Stimulated activated CD4-positive, alpha-beta T cell treated with anti-CD3 and anti-CD28 coated beads, Interleukin-12 subunit alpha, Interleukin-12 subunit beta, amount 100 ng/mL, for 4 hours (primary cell): ENCODE results near the gene SFT2D1.
"Not testable (repeated sequence)": the region's sequence is repeated elsewhere in the genome, so short reads cannot be mapped to it uniquely, and the experiment has no call there.

ENCODE experiments used
- DNase-seq: peaks from one replicate; pipeline ENCODE4 v3.0.0-alpha.2; 2020

The SFT2D1 gene

GRCh38 chr6:166362427-166362826 is 20.1 kb upstream of the SFT2D1 start:
- DNase-seq, result not testable (repeated sequence)

- no peak for DNase-seq
Observed at GRCh38 chr6:166361077-166361429, 18.7 kb upstream of the SFT2D1 start.

- no peak for DNase-seq
Observed at GRCh38 chr6:166360243-166361076, 18.1 kb upstream of the SFT2D1 start.

GRCh38 chr6:166355552-166355951 is 13.2 kb upstream of the SFT2D1 start:
- DNase-seq, result no peak

GRCh38 chr6:166354965-166355364 is 12.6 kb upstream of the SFT2D1 start:
- DNase-seq, result no peak

- DNase-seq, result no peak
Observed at GRCh38 chr6:166354143-166354542, 11.8 kb upstream of the SFT2D1 start.

GRCh38 chr6:166353507-166353906 is 11.2 kb upstream of the SFT2D1 start:
- no peak for DNase-seq

- no peak for DNase-seq
Observed at GRCh38 chr6:166352923-166353322, 10.6 kb upstream of the SFT2D1 start.

GRCh38 chr6:166351715-166352285 is 9.5 kb upstream of the SFT2D1 start:
- no peak for DNase-seq

GRCh38 chr6:166348305-166348949 is 6.1 kb upstream of the SFT2D1 start:
- no peak for DNase-seq

GRCh38 chr6:166346965-166347364 is 4.6 kb upstream of the SFT2D1 start:
- DNase-seq, result no peak

- no peak for DNase-seq
Observed at GRCh38 chr6:166346449-166346848, 4.1 kb upstream of the SFT2D1 start.

GRCh38 chr6:166345672-166346071 is 3.3 kb upstream of the SFT2D1 start:
- DNase-seq, result not testable (repeated sequence)

- DNase-seq, result not testable (repeated sequence)
Observed at GRCh38 chr6:166344921-166345320, 2.6 kb upstream of the SFT2D1 start.

- no peak for DNase-seq
Observed at GRCh38 chr6:166344240-166344639, 1.9 kb upstream of the SFT2D1 start.

- no peak for DNase-seq
Observed at GRCh38 chr6:166343150-166343487, 774 bp upstream of the SFT2D1 start.

- peak; percentile 14 for DNase-seq
Observed at GRCh38 chr6:166341977-166342348, 382 bp downstream of the SFT2D1 start.

- no peak for DNase-seq
Observed at GRCh38 chr6:166341464-166341863, 881 bp downstream of the SFT2D1 start.

- no peak for DNase-seq
Observed at GRCh38 chr6:166338854-166339253, 3.5 kb downstream of the SFT2D1 start.

GRCh38 chr6:166336847-166337246 is 5.5 kb downstream of the SFT2D1 start:
- no peak for DNase-seq

GRCh38 chr6:166335378-166336302 is 6.7 kb downstream of the SFT2D1 start:
- no peak for DNase-seq

- no peak for DNase-seq
Observed at GRCh38 chr6:166334878-166335277, 7.5 kb downstream of the SFT2D1 start.
